Fibroblast of lung (primary cell): ENCODE results near the gene MLXIP. TPM values are rescaled to one million over a fixed set of nuclear protein-coding genes. Genes with fewer than 3 reads are reported as not detected.

ENCODE experiments used
- DNase-seq, 2 donors: peaks; one replicate each; pipeline versions ENCODE4 v3.0.0 to v3.0.0-alpha.2; 2010; ENCODE audit warnings: low read depth in 2 of 2
- H2AFZ ChIP-seq: 2 replicates; pipeline ENCODE4 v1.5.1; 2012; ENCODE audit warnings: low read length, control low read depth, inconsistent platforms
- H3K27ac ChIP-seq: 2 replicates; pipeline ENCODE4 v1.5.1; 2011; ENCODE audit warnings: low read length, control low read depth; ENCODE audit not compliant: insufficient read depth
- H3K27me3 ChIP-seq: 2 replicates; pipeline ENCODE4 v1.5.1; 2011; ENCODE audit warnings: mild to moderate bottlenecking, low read length; ENCODE audit not compliant: control insufficient read depth, insufficient read depth
- H3K36me3 ChIP-seq: 2 replicates; pipeline ENCODE4 v1.5.1; 2011; ENCODE audit warnings: low read length; ENCODE audit not compliant: control insufficient read depth, insufficient read depth
- H3K4me1 ChIP-seq: 2 replicates; pipeline ENCODE4 v1.5.1; 2011; ENCODE audit warnings: low read length; ENCODE audit not compliant: control insufficient read depth, insufficient read depth; ENCODE audit errors: extremely low read depth
- H3K4me2 ChIP-seq: 2 replicates; pipeline ENCODE4 v1.5.1; 2011; ENCODE audit warnings: low read length, control low read depth; ENCODE audit not compliant: insufficient read depth; ENCODE audit errors: extremely low read depth
- H3K4me3 ChIP-seq, 4 experiments: fragments of 200-600 bp in 1 of 4; sonication (generic) in 1 of 4; replicated peaks in 1 of 4; 2 replicates each; pipeline ENCODE4 v1.5.1; 2011 to 2016; ENCODE audit warnings: low read length in 4 of 4, low read depth in 3 of 4, mild to moderate bottlenecking in 3 of 4, control low read depth in 2 of 4, inconsistent platforms in 1 of 4, mixed read lengths in 1 of 4; ENCODE audit not compliant: insufficient read depth in 1 of 4; ENCODE audit errors: control extremely low read depth in 1 of 4
- H3K79me2 ChIP-seq: 2 replicates; pipeline ENCODE4 v1.5.1; 2012; ENCODE audit warnings: mild to moderate bottlenecking, low read length, inconsistent platforms; ENCODE audit not compliant: control insufficient read depth, insufficient read depth
- H3K9ac ChIP-seq: 2 replicates; pipeline ENCODE4 v1.5.1; 2011; ENCODE audit warnings: mild to moderate bottlenecking, low read length, control low read depth; ENCODE audit not compliant: insufficient read depth
- H3K9me3 ChIP-seq: 2 replicates; pipeline ENCODE4 v1.5.1; 2012; ENCODE audit warnings: low read depth, low read length; ENCODE audit not compliant: control insufficient read depth, insufficient read depth
- H4K20me1 ChIP-seq: 2 replicates; pipeline ENCODE4 v1.5.1; 2011; ENCODE audit warnings: low read length; ENCODE audit not compliant: control insufficient read depth, insufficient read depth; ENCODE audit errors: extremely low read depth
- CTCF ChIP-seq, 2 donors: IDR thresholded peaks in 1 of 2; conservative IDR thresholded peaks in 1 of 2; 1 replicate in 1 of 2; 2 replicates in 1 of 2; pipeline ENCODE4 v1.5.1; 2011 to 2012; ENCODE audit warnings: low read length in 2 of 2, control low read depth in 1 of 2, inconsistent platforms in 1 of 2, low read depth in 1 of 2, mild to moderate bottlenecking in 1 of 2
- EZH2 ChIP-seq: IDR thresholded peaks from 2 replicates; pipeline ENCODE4 v1.5.1; 2012; ENCODE audit warnings: low read length, control low read depth, mild to moderate bottlenecking; ENCODE audit errors: missing control alignments
- polyA plus RNA-seq, 2 donors: library from polyadenylated mRNA; depleted of rRNA in 1 of 2; stranded (reverse) in 1 of 2; unstranded in 1 of 2; fragments of >200 nt; gene quantifications; 2 replicates each; pipeline ENCODE4 v1.2.1, GENCODE V29; 2011 to 2012; ENCODE audit warnings: missing spikeins in 1 of 2
- total RNA-seq: library from RNA; depleted of rRNA; stranded (reverse); fragments of >200 nt; gene quantifications from 2 replicates; pipeline ENCODE4 v1.2.1, GENCODE V29; 2014

Gene MLXIP
- total and polyA plus RNA-seq, 2 donors (not counting 1 experiment from before 2014, with no cell fraction given): 6.6 to 17.0 TPM

- no peaks in the 10 kb centered on the region for H3K27me3 ChIP-seq
- no peaks in the 10 kb centered on the region for H3K9me3 ChIP-seq
- no peak overlapping the region for H2AFZ ChIP-seq
- no peaks in the 10 kb centered on the region for H3K4me1 ChIP-seq
- H3K27ac ChIP-seq: no peak overlapping the region
- no peak overlapping the region for H3K4me3 ChIP-seq
- H3K79me2 ChIP-seq: no peaks in the 10 kb centered on the region
- H3K4me2 ChIP-seq: no peak overlapping the region
- DNase-seq: no peak
- no peak overlapping the region for H3K9ac ChIP-seq
- peaks cover 18% of the 10 kb centered on the region for H3K36me3 ChIP-seq
- H4K20me1 ChIP-seq: no peaks in the 10 kb centered on the region
- no peak for TF ChIP-seq EZH2
- TF ChIP-seq CTCF (conservative IDR thresholded peaks at IDR 0.05 in 1 of 2, IDR thresholded peaks at IDR 0.05 in 1 of 2; ENCODE audit: low read depth in 1 of 2, low read length in 2 of 2): no peak
Observed at GRCh38 chr12:122139941-122140340, 61.4 kb downstream of the MLXIP start.

- Histone ChIP-seq H3K9me3 (no peaks in the 10 kb centered on the region), H3K36me3 (peaks cover 11% of the 10 kb centered on the region), H3K4me2 (no peak overlapping the region), H3K27me3 (no peaks in the 10 kb centered on the region), H4K20me1 (no peaks in the 10 kb centered on the region), H3K27ac (no peak overlapping the region), H3K4me1 (no peaks in the 10 kb centered on the region), H3K79me2 (no peaks in the 10 kb centered on the region), H3K4me3 (no peak overlapping the region), H3K9ac (no peak overlapping the region), H2AFZ (no peak overlapping the region)
- no peak for TF ChIP-seq CTCF (conservative IDR thresholded peaks at IDR 0.05 in 1 of 2, IDR thresholded peaks at IDR 0.05 in 1 of 2; ENCODE audit: low read depth in 1 of 2, low read length in 2 of 2)
- TF ChIP-seq EZH2: no peak
- no peak for DNase-seq
Observed at GRCh38 chr12:122140467-122141257, 62.1 kb downstream of the MLXIP start.

DNA sequence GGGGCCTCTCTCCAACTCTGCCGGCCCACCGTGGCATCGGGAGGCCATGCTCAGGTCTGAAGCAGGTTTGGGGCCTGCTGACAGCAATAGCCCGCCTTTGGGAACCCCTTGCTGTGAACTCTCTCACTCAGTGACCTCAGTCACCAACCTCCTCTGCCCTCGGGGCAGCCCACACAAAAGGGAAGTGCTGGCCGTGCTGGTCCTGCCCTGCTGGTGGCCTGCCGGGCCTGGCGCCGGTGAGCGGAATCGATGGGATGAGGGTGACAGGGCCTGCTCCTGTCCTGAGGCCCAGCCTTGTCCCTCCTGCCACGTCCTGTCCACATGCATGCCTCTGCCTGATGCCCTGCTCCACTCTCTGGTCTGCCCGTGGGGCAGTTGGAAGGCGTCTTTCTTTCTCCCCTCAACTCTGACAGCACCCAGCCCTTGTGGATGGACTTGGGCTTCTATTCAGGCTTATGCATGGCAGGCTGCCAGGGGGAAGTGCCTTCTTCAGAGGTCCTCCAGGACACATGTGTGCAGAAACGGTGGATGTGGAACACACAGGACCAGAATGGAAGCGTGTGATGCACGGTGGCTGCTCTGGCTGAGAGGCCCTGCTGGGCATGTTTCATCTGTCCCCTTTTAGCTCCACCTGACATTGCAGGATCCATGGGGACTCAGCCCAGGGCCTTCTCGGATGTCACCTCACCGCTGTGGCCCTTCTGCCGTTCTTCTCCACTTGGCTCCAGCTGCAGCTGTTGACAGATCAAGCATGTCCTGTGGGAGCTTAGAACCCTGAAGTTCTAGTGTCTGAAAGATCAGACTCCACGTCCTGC is 63.6 kb downstream of the MLXIP start:
- no peak overlapping the region for H3K4me3 ChIP-seq
- H3K4me1 ChIP-seq: no peaks in the 10 kb centered on the region
- TF ChIP-seq EZH2 (no peak), CTCF (conservative IDR thresholded peaks at IDR 0.05 in 1 of 2, IDR thresholded peaks at IDR 0.05 in 1 of 2; ENCODE audit: low read depth in 1 of 2, low read length in 2 of 2) (no peak)
- H3K79me2 ChIP-seq: no peaks in the 10 kb centered on the region
- no peaks in the 10 kb centered on the region for H3K27me3 ChIP-seq
- no peak for DNase-seq
- H3K36me3 ChIP-seq: peaks cover 11% of the 10 kb centered on the region
- no peak overlapping the region for H2AFZ ChIP-seq
- H3K27ac ChIP-seq: no peak overlapping the region
- no peaks in the 10 kb centered on the region for H4K20me1 ChIP-seq
- no peaks in the 10 kb centered on the region for H3K9me3 ChIP-seq
- no peak overlapping the region for H3K9ac ChIP-seq
- H3K4me2 ChIP-seq: no peak overlapping the region
